IPS-15b (cell line): ENCODE results near the gene PCCA.
"Not testable (repeated sequence)": the region's sequence is repeated elsewhere in the genome, so short reads cannot be mapped to it uniquely, and the experiment has no call there.

Source experiments
- H3K27me3 ChIP-seq: one replicate; pipeline ENCODE4 v1.6.1; 2013; ENCODE audit warnings: low read length; ENCODE audit not compliant: control insufficient read depth, insufficient read depth
- H3K36me3 ChIP-seq: one replicate; pipeline ENCODE4 v1.6.1; 2013; ENCODE audit warnings: low read length; ENCODE audit not compliant: control insufficient read depth, insufficient read depth
- H3K4me1 ChIP-seq: one replicate; pipeline ENCODE4 v1.6.1; 2013; ENCODE audit warnings: mild to moderate bottlenecking, low read length; ENCODE audit not compliant: control insufficient read depth, insufficient read depth
- H3K4me3 ChIP-seq: one replicate; pipeline ENCODE4 v1.5.1; 2013; ENCODE audit warnings: low read depth, low read length
- H3K9ac ChIP-seq: one replicate; pipeline ENCODE4 v1.6.1; 2013; ENCODE audit warnings: low read depth, mild to moderate bottlenecking, low read length
- H3K9me3 ChIP-seq: one replicate; pipeline ENCODE4 v1.6.1; 2013; ENCODE audit warnings: mild to moderate bottlenecking, low read length; ENCODE audit not compliant: control insufficient read depth, insufficient read depth

The PCCA gene

GRCh38 chr13:100388150-100388549 is 299.3 kb downstream of the PCCA start:
- H3K9me3 ChIP-seq, H3K36me3 ChIP-seq, H3K4me3 ChIP-seq, H3K4me1 ChIP-seq, H3K9ac ChIP-seq, H3K27me3 ChIP-seq: not testable (repeated sequence)

- H3K36me3 ChIP-seq: no peaks in the 10 kb centered on the region
- H3K4me3 ChIP-seq: no peak overlapping the region
- no peaks in the 10 kb centered on the region for H3K9me3 ChIP-seq
- no peaks in the 10 kb centered on the region for H3K4me1 ChIP-seq
- H3K9ac ChIP-seq: no peak overlapping the region
- H3K27me3 ChIP-seq: no peaks in the 10 kb centered on the region
These were observed 300.0 kb downstream of the PCCA start for GRCh38 chr13:100388923-100389322.

GRCh38 chr13:100389617-100390016 is 300.7 kb downstream of the PCCA start:
- Histone ChIP-seq H3K4me3 (no peak overlapping the region), H3K27me3 (no peaks in the 10 kb centered on the region), H3K9me3 (no peaks in the 10 kb centered on the region), H3K4me1 (no peaks in the 10 kb centered on the region), H3K36me3 (no peaks in the 10 kb centered on the region), H3K9ac (no peak overlapping the region)

GRCh38 chr13:100392709-100393630 is 304.1 kb downstream of the PCCA start:
- H3K9ac ChIP-seq: no peak overlapping the region
- H3K4me1 ChIP-seq: no peaks in the 10 kb centered on the region
- no peaks in the 10 kb centered on the region for H3K9me3 ChIP-seq
- H3K36me3 ChIP-seq: no peaks in the 10 kb centered on the region
- no peak overlapping the region for H3K4me3 ChIP-seq
- H3K27me3 ChIP-seq: no peaks in the 10 kb centered on the region

- Histone ChIP-seq H3K9ac (no peak overlapping the region), H3K4me3 (no peak overlapping the region)
These were observed 305.3 kb downstream of the PCCA start for GRCh38 chr13:100394005-100394695.

GRCh38 chr13:100395698-100396373 is 306.9 kb downstream of the PCCA start:
- no peaks in the 10 kb centered on the region for H3K36me3 ChIP-seq
- no peak overlapping the region for H3K9ac ChIP-seq
- H3K4me1 ChIP-seq: no peaks in the 10 kb centered on the region

More at GRCh38 chr13:100394005-100394695, 305.3 kb downstream of the PCCA start:
- Histone ChIP-seq H3K27me3 (no peaks in the 10 kb centered on the region), H3K36me3 (no peaks in the 10 kb centered on the region), H3K4me1 (no peaks in the 10 kb centered on the region), H3K9me3 (no peaks in the 10 kb centered on the region)

GRCh38 chr13:100396776-100397175 is 307.9 kb downstream of the PCCA start:
- H3K4me3 ChIP-seq: no peak overlapping the region
- H3K9ac ChIP-seq: no peak overlapping the region
- H3K36me3 ChIP-seq: no peaks in the 10 kb centered on the region
- H3K4me1 ChIP-seq: no peaks in the 10 kb centered on the region
- H3K27me3 ChIP-seq: no peaks in the 10 kb centered on the region
- no peaks in the 10 kb centered on the region for H3K9me3 ChIP-seq

More at GRCh38 chr13:100395698-100396373, 306.9 kb downstream of the PCCA start:
- Histone ChIP-seq H3K4me3 (no peak overlapping the region), H3K27me3 (no peaks in the 10 kb centered on the region), H3K9me3 (no peaks in the 10 kb centered on the region)

- Histone ChIP-seq H3K36me3 (no peaks in the 10 kb centered on the region), H3K9me3 (no peaks in the 10 kb centered on the region), H3K4me3 (no peak overlapping the region), H3K27me3 (no peaks in the 10 kb centered on the region), H3K9ac (no peak overlapping the region), H3K4me1 (no peaks in the 10 kb centered on the region)
These were observed 308.7 kb downstream of the PCCA start for GRCh38 chr13:100397627-100398026.

GRCh38 chr13:100398360-100398759 is 309.5 kb downstream of the PCCA start:
- Histone ChIP-seq H3K9ac (no peak overlapping the region), H3K4me1 (no peaks in the 10 kb centered on the region), H3K9me3 (peaks cover 2% of the 10 kb centered on the region), H3K4me3 (no peak overlapping the region), H3K27me3 (no peaks in the 10 kb centered on the region), H3K36me3 (no peaks in the 10 kb centered on the region)

- no peak overlapping the region for H3K9ac ChIP-seq
- no peaks in the 10 kb centered on the region for H3K4me1 ChIP-seq
- peaks cover 7% of the 10 kb centered on the region for H3K36me3 ChIP-seq
- H3K4me3 ChIP-seq: no peak overlapping the region
- H3K9me3 ChIP-seq: peaks cover 2% of the 10 kb centered on the region
- H3K27me3 ChIP-seq: no peaks in the 10 kb centered on the region
These were observed 310.6 kb downstream of the PCCA start for GRCh38 chr13:100399455-100399854.

- no peaks in the 10 kb centered on the region for H3K27me3 ChIP-seq
- H3K9ac ChIP-seq: no peak overlapping the region
- H3K4me3 ChIP-seq: no peak overlapping the region
- H3K4me1 ChIP-seq: no peaks in the 10 kb centered on the region
- peaks cover 8% of the 10 kb centered on the region for H3K36me3 ChIP-seq
- H3K9me3 ChIP-seq: peaks cover 6% of the 10 kb centered on the region
These were observed 314.8 kb downstream of the PCCA start for GRCh38 chr13:100403675-100404074.
